RPMI7951 (cell line): ENCODE measurements around the gene CCT6A. TPM values are rescaled to one million over a fixed set of nuclear protein-coding genes. Genes with fewer than 3 reads are reported as not detected.
"Not testable (repeated sequence)": the region's sequence is repeated elsewhere in the genome, so short reads cannot be mapped to it uniquely, and the experiment has no call there.

Source experiments
- DNase-seq: peaks from one replicate; pipeline ENCODE4 v3.0.0-alpha.2; 2012; ENCODE audit warnings: low read depth
- total RNA-seq: library from RNA; depleted of rRNA; stranded (reverse); fragments of >200 nt; shearing (Covaris generic); gene quantifications from 2 replicates; pipeline ENCODE4 v1.2.3, GENCODE V29; 2014; rRNA removed

The CCT6A gene, protein sequence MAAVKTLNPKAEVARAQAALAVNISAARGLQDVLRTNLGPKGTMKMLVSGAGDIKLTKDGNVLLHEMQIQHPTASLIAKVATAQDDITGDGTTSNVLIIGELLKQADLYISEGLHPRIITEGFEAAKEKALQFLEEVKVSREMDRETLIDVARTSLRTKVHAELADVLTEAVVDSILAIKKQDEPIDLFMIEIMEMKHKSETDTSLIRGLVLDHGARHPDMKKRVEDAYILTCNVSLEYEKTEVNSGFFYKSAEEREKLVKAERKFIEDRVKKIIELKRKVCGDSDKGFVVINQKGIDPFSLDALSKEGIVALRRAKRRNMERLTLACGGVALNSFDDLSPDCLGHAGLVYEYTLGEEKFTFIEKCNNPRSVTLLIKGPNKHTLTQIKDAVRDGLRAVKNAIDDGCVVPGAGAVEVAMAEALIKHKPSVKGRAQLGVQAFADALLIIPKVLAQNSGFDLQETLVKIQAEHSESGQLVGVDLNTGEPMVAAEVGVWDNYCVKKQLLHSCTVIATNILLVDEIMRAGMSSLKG
- 372 and 490 TPM in 2 replicates for total RNA-seq

DNA sequence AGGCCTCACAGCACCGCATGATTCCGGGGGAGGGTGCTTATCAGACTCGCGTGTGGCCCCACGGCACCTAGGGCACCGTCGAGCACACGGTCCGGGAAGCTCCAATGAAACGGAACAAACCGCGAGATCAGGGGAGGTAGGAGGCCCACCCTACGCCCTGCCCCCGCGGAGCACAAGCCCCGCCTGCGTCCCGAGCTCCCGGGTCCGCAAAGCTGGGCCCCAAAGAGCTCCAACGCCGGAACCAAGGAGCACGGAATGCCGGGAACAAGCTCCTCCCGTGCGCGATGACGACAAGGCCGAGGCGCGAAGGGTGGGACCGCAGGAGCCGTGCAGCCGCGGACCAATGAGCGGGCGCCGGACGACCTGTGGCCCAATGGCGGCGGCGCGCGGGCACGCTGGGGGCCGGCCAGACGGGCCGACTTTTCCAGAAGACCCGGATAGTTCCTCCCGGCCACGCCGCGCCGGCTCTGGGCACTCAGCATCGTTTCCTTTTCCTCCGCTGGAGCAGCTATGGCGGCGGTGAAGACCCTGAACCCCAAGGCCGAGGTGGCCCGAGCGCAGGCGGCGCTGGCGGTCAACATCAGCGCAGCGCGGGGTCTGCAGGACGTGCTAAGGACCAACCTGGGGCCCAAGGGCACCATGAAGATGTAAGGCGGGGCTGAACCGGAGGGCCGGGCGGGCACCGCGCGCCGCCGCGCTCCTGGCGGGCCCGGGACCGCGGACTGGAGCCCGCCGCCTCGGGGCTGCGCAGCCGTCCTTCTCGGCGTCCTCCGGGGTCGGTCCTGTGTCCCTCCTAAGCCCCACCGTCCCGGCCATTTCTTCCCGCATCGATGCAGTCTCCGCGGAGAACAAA lies at the start of gene CCT6A, which contains the start of gene PSPH:
Gene CCT6A (plus strand): TSS at position 427 of the 853 bp plus-strand sequence. CDS start 84 bp downstream, at position 511.
Gene PSPH (minus strand): TSS at position 106 of the 853 bp plus-strand sequence. CDS start 30,232 bp downstream, outside the sequence.
- DNase-seq = peak; percentile 99

DNA sequence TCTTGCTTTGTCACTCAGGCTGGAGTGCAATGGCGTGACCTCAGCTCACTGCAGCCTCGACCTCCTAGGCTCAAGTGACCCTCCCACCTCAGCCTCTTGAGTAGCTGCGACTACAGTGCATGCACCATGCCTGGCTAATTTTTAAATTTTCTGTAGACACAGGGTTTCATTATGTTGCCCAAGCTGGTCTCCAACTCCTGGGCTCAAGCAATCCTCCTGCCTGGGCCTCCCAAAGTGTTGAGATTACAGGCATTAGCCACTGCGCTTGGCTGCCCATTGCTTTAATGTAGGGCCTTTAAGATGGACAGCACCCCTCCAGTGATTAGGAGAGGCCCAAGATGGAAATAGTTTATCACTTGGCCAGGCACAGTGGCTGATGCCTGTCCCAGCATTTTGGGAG lies 47.8 kb upstream of the CCT6A start:
- no peak for DNase-seq

DNA sequence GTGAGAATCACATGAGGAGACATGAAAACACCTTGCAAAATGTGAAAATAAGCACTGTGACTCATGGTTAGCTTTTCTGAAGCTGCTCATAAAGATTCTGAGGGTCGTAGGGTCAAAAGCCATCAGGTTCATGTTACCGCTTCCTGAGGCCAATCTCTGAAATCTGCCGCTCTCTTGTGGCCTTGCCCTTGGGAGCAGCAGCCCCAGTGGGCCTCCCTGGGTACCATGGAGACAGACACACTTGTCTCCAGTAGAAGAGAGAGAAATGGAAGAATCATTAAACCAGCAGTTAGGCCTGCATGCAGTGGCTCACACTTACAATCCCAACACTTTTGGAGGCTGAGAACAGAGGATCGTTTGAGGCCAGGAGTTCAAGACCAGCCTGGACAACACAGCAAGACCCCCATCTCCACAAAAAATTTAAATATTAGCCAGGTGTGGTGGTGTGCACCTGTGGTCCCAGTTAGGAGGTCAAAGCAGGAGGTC lies 44.4 kb upstream of the CCT6A start:
- DNase-seq = peak; percentile 18

DNA sequence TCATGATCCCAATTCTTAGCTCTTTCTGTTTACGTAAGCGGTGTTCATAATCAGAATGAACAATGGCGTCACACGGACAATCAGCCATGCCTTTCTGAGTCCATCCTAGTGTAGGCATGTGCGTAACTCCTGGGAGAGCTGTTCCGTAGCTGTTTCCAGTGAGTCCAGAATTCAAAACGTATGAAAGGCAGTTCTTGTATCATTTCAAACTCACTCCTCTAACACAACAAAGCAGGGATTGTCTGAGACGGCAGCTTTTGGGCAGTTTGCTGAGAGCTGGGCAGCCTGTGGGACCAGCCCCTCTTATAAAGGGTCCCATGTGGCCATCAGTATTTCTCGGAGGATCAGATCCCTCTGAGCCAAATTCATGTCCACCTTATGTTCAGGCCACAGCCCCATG lies 43.7 kb upstream of the CCT6A start:
- DNase-seq = peak; percentile 34

DNA sequence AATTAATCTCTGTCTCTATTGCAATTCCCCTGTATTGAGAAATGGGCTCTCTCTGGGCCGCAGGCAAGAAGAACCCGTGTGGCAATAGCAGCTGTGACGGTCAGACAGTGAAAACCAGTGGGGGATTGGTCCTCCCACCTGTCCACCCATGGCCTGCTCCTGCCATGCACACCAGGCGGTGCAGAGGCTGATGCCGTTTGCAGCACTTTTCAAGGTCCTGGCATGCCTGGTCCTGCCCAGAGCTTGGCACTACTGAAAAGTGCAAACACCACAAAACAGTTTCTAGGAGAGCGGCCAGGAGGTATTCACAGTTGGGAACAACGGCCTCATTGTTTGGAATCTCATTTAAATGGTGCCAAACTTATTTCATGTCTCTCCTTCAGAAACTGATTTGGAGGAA lies 41.9 kb upstream of the CCT6A start:
- no peak for DNase-seq

DNA sequence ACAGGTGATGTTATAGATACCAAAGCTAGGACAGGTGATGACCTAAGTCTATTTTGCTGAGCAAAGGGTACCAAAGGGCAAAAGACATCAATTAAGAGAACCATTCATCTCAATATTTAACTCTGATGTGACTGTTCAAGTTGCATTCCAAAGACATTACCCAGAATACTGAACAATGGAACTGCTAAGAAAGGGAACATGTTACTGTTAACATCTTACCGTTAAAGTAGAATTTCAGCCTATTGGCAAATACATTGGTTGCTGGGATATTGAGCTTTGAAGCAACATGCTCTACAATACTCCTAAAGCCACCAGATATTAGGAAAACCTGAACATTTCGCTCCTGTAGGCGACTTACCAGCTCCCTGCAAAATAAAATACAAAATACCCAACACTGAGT lies 34.5 kb upstream of the CCT6A start:
- DNase-seq = not testable (repeated sequence)

DNA sequence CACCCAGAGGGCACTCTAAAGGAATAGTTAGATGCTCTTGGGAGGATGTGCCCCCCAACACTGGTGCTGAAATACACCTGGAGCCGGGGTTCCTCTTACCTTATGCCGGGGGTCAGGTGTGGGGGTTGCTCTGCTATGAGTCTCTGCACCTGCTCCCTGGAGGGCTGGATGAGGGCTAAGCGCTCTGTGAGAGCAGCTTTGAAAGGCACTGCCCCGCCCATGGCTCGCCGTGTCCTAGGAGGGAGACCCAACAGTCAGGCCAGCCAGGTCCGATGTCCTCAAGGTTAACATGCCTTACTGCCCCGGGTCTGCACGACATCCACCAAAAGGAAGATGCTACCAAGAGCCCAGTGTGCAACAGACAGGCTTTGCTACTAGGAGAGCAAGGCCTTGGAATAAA lies 32.1 kb upstream of the CCT6A start:
- no peak for DNase-seq

DNA sequence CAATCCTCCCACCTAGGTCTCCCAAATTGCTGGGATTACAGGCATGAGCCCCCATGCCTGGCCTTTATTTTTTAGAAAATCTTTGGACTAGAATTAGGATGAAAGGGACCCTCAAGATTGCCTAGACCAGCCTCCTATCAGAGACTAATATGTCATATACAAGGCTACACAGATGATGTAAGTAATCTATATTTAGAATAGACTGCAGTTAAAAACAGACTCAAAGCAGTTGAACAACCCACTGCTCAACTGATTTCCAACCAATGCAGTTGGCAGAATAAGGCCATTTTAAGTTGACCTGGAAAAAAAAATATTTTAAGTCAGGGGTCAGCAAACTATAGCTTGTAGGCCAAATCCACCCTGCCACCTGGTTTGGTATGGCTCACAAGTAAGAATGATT lies 28.1 kb upstream of the CCT6A start:
- no peak for DNase-seq

DNA sequence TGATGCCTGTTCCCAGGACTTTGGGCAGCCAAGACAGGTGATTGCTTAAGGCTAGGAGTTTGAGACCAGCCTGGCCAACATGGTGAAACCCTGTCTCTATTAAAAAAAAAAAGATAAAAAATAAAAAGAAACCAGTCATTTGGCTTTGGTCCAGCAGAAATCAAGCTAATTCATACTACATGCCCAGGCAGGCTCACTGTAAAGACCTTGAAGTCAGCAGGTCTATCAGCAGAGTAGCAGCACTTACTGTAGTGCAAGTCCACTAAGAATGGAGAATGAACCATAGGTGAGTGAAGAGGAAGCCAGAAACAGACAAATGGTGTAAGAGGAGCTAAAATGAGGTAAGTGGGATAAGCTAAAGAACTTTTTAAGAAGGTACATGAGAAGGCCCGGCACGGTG lies 25.0 kb upstream of the CCT6A start:
- DNase-seq = no peak

DNA sequence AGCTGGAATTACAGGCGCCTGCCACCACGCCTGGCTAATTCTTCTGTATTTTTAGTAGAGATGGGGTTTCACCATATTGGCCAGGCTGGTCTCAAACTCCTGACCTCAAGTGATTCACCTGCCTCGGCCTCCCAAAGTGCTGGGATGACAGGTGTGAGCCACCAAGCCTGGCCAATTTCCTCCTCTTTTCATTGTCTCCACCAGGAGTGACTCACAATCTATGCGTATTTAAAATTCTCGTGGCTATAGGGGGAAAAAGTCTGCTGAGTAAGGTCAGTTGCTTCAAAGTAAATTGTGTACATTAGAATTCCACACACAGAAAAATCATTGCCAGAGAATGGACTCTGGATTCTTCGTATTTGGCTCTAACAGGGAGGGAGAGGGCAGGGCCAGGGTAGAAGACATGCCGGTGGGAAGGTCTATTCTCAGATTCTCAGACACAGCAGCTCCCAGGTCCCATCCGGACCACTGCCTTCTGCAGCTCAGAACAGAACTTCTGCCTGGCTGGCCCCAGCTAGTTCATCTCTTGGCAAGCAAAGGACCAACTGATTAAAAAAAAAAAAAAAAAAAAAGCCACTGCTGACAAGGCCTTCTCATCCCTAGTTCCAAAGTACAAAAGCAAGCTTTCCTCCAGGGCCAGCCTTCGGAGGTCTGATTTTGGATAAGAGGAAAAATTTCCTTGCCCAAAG lies 22.5 kb upstream of the CCT6A start:
- DNase-seq = no peak

DNA sequence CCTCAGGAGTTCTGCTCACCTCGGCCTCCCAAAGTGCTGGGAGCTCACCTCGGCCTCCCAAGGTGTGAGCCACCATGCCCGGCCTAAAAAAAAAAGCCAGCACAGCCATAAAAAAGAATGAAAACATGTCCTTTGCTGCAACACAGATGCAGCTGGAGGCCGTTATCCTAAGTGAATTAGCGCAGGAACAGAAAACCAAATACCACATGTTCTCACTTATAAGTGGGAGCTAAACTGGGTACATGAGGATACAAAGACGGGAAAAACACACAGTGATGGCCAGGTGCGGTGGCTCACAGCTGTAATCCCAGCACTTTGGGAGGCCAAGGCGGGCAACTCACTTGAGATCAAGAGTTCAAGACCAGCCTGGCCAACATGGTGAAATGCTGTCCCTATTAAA lies 21.2 kb upstream of the CCT6A start:
- DNase-seq = no peak

DNA sequence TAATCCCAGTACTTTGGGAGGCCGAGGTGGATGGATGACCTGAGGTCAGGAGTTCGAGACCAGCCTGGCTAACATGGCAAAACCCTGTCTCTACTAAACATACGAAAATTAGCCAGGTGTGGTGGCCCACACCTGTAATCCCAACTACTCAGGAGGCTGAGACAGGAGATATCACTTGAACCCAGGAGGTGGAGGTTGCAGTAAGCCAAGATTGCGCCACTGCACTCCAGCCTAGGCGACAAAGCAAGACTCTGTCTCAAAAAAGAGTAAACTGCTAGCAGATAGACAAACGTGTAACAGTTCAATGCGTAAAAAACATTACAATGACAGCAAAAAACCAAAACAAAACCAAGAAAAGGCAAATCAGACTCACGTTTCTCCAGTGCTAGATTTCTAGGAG lies 20.0 kb upstream of the CCT6A start:
- DNase-seq = not testable (repeated sequence)

DNA sequence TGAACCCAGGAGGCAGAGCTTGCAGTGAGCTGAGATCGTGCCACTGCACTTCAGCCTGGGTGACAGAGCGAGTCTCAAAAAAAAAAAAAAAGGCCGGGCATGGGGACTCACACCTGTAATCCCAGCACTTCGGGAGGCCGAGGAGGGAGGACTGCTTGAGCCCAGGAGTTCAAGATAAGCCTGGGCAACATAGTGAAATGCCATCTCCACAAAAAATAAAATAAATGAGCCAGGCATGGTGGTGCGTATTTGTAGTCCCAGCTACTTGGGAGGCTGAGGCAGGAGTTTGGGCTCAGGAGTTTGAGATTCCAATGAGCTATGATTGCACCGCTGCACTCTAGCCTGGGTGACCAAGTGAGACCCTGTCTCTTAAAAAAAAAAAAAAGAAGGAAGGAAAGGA lies 19.0 kb upstream of the CCT6A start:
- not testable (repeated sequence) for DNase-seq

DNA sequence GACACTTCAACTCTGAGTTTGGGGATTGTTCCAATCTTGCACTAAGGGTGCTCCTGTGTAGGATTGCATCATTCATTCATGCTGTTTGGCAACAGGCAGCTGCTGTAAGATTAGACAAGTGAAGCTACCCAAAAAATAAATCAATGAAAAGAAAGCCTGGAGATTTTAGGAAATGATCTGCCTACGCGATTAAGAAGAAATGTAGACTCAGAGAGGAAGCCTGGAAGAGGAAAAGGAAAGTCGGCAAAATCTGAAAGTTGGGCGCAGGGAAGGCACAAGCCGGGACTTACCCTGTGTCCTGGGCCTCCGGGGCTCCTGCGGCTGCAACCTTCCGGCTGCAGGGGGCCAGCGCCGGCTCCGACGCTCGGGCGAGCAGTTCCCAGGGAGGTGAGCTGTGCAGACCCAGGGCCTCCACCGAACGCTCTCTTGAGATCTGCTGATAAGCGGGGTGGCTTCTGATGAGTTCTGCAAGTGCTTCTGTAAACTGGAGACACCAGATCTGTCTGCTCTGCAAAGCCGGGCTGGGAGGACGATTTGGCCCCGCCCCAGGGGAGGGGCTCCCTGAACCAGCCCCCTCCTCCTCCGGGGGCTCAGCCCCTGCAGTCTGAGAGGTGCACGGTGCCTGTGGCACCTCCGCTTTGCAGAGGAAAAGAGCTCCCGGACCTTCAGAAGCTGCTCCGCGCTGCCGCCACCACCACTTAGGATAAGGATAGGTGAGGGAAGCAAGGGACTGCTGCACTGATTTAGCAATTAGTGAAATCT lies 17.7 kb upstream of the CCT6A start:
- peak; percentile 90 for DNase-seq

DNA sequence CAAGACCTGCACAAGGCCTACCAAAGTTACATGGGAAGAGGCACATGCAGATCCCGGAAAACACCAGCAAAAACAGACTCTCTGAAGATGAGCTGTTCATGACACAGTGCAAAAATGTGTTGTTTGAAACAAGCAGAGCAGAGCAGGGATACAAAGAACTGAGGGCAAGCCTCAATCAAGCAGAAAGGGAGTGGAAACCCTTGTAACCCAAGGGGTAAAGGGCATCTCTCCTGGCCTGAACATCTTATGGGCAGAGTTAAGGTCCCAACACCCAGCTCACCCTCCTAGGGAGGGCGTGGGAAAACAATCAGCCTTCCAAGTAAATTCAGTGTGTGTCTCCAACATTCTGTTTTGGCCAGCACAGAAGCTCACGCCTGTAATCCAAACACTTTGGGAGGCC lies 10.8 kb upstream of the CCT6A start:
- no peak for DNase-seq

DNA sequence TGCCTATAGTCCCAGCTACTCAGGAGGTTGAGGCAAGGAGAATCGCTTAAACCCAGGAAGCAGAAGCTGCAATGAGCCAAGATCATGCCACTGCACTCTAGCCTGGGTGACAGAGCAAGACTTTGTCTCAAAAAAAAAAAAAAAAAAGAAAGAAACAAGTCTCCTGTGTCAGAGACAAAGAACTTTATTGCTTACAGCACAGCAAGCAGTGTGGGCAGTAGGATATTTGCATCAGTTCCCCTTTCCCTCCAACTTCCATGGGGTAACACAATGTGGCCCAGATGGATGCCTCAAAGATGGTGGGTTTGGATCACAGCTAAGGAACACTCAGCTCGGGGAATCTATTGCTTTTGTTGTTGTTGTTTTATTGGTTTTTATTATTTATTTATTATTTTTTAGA lies 5.8 kb upstream of the CCT6A start:
- not testable (repeated sequence) for DNase-seq

DNA sequence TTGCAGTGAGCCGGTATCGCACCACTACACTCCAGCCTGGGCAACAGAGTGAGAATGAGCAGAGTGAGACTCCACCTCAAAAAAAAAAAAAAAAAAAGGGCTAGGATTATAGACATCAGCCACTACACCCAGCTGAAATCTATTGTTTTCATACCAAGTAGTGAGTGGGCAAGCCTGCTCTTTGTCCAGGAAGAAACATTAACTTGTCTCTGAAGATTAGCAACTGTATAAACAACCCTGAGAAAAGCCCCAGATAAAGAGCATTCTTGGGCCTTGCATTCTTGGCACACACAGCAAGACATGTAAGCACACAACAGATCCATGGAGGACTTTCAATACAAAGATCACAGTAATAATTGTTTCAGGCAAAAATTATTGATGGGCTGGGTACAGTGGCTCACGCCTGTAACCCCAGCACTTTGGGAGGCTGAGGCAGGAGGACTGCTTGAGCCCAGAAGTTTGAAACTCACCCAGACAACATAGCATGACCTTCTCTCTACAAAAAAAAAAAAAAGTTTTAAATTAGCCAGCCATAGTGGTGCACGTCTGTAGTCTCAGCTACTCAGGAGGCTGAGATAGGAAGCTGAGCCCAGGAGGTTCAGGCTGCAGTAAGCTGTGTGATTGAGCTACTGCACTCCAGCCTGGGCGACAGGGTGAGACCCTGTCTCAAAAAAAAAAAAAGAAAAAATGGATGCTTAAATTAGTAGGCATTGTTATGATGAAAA lies 4.7 kb upstream of the CCT6A start:
- DNase-seq = no peak

DNA sequence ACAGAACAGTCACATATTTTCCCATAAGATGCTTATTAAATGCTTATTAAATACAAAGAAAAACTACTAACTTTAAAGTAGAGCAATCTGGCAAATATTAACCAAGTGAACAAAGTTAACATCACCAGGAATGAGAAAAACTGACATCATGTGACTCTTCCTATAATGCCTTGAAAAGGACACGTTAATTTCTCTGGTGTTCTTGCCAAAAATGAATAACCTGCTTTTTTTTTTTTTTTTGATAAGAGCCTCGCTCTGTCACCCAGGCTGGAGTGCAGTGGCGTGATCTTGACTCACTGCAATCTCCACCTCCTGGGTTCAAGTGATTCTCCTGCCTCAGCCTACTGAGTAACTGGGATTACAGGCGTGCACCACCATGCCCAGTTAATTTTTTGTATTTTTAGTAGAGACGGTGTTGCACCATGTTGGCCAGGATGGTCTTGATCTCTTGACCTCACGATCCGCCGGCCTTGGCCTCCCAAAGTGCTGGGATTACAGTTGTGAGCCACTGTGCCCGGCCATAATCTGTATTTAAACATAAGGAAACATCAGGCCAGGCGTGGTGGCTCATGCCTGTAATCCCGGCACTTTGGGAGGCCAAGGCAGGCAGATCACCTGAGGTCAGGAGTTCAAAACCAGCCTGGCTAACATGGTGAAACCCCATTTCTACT lies 4.0 kb upstream of the CCT6A start:
- not testable (repeated sequence) for DNase-seq

DNA sequence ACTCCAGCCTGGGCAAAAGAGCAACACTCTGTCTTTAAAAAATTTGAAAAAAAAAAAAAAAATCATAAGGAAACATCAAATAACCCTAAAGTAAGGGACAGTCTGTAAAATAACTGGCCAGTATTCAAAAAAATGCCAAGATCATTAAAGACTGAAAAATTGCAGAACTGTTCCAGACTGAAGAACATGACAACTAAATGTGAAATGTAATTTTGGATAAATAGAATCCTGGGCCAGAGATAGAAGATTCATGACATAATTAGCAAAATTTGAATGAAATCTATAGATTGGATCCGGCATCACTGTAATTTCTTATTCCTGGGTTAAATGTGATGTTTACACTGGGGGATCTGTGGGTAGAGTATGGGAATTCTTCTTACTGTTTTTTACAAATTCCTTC lies 3.3 kb upstream of the CCT6A start:
- no peak for DNase-seq

DNA sequence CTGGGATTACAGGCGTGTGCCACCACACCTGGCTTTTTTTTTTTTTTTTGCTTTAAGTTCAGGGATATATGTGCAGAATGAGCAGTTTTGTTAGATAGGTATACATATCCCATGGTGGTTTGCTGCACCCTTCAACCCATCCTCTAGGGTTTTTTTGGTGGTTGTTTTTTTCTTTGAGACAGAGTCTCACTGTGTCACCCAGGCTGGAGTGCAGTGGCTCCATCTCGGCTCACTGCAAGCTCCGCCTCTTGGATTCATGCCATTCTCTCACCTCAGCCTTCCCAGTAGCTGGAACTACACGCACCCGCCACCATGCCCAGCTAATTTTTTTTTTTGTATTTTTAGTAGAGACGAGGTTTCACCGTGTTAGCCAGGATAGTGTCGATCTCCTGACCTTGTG lies 2.8 kb upstream of the CCT6A start:
- DNase-seq = not testable (repeated sequence)
